ENCODE measurements around the gene PARP4.
"Not testable (repeated sequence)": the region's sequence is repeated elsewhere in the genome, so short reads cannot be mapped to it uniquely, and the experiment has no call there.

PARP4 gene

DNA sequence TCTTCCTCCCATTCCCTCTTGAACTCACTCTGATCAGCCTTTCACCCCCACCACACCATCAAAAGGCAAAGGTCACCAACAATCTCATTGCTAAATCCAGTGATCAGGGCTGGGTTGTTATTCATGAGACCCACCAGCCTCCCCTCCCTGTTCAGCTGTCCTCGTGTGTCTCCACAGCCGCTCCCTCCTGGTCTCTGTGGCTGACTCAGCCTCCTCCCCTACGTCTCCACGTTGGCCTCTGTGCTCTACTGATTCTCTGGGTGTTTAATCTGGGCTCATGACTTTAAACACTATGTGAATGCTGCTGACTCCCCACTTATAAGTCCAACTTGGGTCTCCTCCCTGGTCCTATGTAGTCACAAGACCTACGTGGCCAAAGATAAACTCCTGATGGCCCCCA, 38.9 kb downstream of the PARP4 start:
- no peak for TF ChIP-seq SPI1 (IDR thresholded peaks at IDR 0.05; ENCODE audit: borderline replicate concordance, low read depth)
- TF ChIP-seq, protein P1, sequence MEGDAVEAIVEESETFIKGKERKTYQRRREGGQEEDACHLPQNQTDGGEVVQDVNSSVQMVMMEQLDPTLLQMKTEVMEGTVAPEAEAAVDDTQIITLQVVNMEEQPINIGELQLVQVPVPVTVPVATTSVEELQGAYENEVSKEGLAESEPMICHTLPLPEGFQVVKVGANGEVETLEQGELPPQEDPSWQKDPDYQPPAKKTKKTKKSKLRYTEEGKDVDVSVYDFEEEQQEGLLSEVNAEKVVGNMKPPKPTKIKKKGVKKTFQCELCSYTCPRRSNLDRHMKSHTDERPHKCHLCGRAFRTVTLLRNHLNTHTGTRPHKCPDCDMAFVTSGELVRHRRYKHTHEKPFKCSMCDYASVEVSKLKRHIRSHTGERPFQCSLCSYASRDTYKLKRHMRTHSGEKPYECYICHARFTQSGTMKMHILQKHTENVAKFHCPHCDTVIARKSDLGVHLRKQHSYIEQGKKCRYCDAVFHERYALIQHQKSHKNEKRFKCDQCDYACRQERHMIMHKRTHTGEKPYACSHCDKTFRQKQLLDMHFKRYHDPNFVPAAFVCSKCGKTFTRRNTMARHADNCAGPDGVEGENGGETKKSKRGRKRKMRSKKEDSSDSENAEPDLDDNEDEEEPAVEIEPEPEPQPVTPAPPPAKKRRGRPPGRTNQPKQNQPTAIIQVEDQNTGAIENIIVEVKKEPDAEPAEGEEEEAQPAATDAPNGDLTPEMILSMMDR (IDR thresholded peaks at IDR 0.05; ENCODE audit: insufficient read depth, low read length) = no peak
- TF ChIP-seq POLR2AphosphoS5 (IDR thresholded peaks at IDR 0.05; ENCODE audit: low read depth) = no peak
- TF ChIP-seq GABPA (IDR thresholded peaks at IDR 0.05; ENCODE audit: low read depth) = no peak
- TF ChIP-seq, protein P2, sequence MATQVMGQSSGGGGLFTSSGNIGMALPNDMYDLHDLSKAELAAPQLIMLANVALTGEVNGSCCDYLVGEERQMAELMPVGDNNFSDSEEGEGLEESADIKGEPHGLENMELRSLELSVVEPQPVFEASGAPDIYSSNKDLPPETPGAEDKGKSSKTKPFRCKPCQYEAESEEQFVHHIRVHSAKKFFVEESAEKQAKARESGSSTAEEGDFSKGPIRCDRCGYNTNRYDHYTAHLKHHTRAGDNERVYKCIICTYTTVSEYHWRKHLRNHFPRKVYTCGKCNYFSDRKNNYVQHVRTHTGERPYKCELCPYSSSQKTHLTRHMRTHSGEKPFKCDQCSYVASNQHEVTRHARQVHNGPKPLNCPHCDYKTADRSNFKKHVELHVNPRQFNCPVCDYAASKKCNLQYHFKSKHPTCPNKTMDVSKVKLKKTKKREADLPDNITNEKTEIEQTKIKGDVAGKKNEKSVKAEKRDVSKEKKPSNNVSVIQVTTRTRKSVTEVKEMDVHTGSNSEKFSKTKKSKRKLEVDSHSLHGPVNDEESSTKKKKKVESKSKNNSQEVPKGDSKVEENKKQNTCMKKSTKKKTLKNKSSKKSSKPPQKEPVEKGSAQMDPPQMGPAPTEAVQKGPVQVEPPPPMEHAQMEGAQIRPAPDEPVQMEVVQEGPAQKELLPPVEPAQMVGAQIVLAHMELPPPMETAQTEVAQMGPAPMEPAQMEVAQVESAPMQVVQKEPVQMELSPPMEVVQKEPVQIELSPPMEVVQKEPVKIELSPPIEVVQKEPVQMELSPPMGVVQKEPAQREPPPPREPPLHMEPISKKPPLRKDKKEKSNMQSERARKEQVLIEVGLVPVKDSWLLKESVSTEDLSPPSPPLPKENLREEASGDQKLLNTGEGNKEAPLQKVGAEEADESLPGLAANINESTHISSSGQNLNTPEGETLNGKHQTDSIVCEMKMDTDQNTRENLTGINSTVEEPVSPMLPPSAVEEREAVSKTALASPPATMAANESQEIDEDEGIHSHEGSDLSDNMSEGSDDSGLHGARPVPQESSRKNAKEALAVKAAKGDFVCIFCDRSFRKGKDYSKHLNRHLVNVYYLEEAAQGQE (IDR thresholded peaks at IDR 0.05; ENCODE audit: insufficient replicate concordance, low read depth) = no peak

DNA sequence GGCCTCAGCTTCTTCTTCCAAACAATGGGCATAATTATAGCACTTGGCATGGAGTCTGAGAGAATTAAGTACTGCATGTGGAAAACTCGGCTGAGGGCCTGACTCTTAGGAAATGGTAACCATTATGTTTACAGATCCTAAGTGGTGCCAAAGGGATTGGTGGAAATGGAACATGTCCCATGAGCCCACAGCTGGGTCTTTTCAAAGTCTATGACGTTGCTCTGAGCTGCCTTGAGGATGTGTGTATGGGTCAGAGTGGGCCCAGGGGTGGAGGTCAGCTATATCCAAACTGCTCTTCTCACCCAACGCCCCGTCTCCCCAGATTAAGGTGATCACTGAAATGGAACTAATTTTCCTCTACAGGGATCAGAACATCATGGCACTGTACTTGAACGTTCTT, 40.4 kb downstream of the PARP4 start:
- not testable (repeated sequence) for H3K4me3 ChIP-seq (replicated peaks; ENCODE audit: insufficient read depth, low read length); DNase-seq (ENCODE audit: low read depth in 1 of 2, low spot score in 1 of 2); H3K27ac ChIP-seq (replicated peaks); H3K27me3 ChIP-seq (ENCODE audit: insufficient read depth, poor library complexity, severe bottlenecking)

More for the DNA sequence above, 38.9 kb downstream of the PARP4 start:
- Histone ChIP-seq H3K27me3 (ENCODE audit: insufficient read depth, poor library complexity, severe bottlenecking) (no peaks in the 10 kb centered on the region), H3K4me3 (replicated peaks; ENCODE audit: insufficient read depth, low read length) (no peak overlapping the region), H3K27ac (replicated peaks) (no peak overlapping the region)
- DNase-seq (ENCODE audit: low read depth in 1 of 2, low spot score in 1 of 2) = no peak

DNA sequence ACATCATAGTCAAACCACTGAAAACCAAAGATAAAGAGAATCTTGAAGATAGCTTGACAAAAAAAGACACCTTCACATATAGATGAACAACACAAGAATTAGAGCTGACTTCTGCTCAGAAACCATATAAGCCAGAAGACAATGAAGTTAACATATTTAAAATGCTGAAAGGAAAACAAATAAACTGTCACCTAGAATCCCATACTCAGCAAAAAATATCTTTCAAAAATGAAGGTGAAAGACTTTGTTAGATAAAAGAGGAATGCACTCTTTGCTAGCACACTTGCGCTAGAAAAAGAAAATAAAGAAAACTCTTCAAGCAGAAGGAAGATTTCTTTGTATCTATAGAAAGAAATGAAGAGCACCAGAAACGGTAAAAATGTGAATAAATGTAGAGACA, 49.5 kb downstream of the PARP4 start:
- Histone ChIP-seq H3K27me3 (ENCODE audit: insufficient read depth, poor library complexity, severe bottlenecking) (no peaks in the 10 kb centered on the region), H3K4me3 (replicated peaks; ENCODE audit: insufficient read depth, low read length) (no peak overlapping the region), H3K27ac (replicated peaks) (no peak overlapping the region)
- TF ChIP-seq POLR2AphosphoS5 (IDR thresholded peaks at IDR 0.05; ENCODE audit: low read depth) (no peak), GABPA (IDR thresholded peaks at IDR 0.05; ENCODE audit: low read depth) (no peak), SPI1 (IDR thresholded peaks at IDR 0.05; ENCODE audit: borderline replicate concordance, low read depth) (no peak)
- TF ChIP-seq, protein P1 (IDR thresholded peaks at IDR 0.05; ENCODE audit: insufficient read depth, low read length) = no peak
- TF ChIP-seq, protein P2 (IDR thresholded peaks at IDR 0.05; ENCODE audit: insufficient replicate concordance, low read depth) = no peak
- no peak for DNase-seq (ENCODE audit: low read depth in 1 of 2, low spot score in 1 of 2)

DNA sequence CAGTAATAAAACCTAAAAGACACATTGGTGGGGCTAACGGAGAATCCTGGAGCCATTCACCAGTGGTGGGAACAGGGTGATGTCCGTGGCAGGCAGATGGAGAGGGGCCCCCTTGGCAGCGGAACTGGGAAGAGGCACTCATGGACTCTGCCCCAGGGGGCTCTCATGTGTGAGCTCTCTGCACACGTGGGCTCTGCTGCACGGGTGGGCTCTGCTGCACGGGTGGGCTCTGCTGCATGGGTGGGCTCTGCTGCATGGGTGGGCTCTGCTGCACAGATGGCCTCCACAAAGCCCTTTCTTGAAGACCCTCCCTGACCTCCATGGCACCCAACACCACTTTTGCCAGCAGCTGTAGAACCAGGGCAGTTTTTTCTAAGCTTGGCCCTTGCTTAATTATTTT, 52.3 kb downstream of the PARP4 start:
- DNase-seq (ENCODE audit: low read depth in 1 of 2, low spot score in 1 of 2) = no peak
- Histone ChIP-seq H3K27me3 (ENCODE audit: insufficient read depth, poor library complexity, severe bottlenecking) (no peaks in the 10 kb centered on the region), H3K4me3 (replicated peaks; ENCODE audit: insufficient read depth, low read length) (no peak overlapping the region), H3K27ac (replicated peaks) (no peak overlapping the region)
- TF ChIP-seq SPI1 (IDR thresholded peaks at IDR 0.05; ENCODE audit: borderline replicate concordance, low read depth) (no peak), POLR2AphosphoS5 (IDR thresholded peaks at IDR 0.05; ENCODE audit: low read depth) (no peak), GABPA (IDR thresholded peaks at IDR 0.05; ENCODE audit: low read depth) (no peak)
- TF ChIP-seq, protein P1 (IDR thresholded peaks at IDR 0.05; ENCODE audit: insufficient read depth, low read length) = no peak
- TF ChIP-seq, protein P2 (IDR thresholded peaks at IDR 0.05; ENCODE audit: insufficient replicate concordance, low read depth) = no peak

Data from HL-60 (cell line).